Peyer's patch (tissue), 4 donors: Measurements from ENCODE around the gene RABEP1.

ENCODE experiments used
- POLR2A ChIP-seq, 2 donors: fragments of 450-650 bp; IDR thresholded peaks; one replicate each; pipeline ENCODE4 v1.5.1; 2017; ENCODE audit warnings: antibody characterized with exemption in 2 of 2, mild to moderate bottlenecking in 2 of 2, moderate library complexity in 2 of 2
- TF ChIP-seq, protein P1 (sequence below), 6 experiments: fragments of 450-650 bp in 4 of 6; fragments of 200-600 bp in 2 of 6; sonication (generic) in 1 of 6; IDR thresholded peaks; one replicate each; pipeline ENCODE4 v1.5.1; 2017 to 2019; ENCODE audit warnings: antibody characterized with exemption in 6 of 6, mild to moderate bottlenecking in 3 of 6, moderate library complexity in 1 of 6

DNA sequence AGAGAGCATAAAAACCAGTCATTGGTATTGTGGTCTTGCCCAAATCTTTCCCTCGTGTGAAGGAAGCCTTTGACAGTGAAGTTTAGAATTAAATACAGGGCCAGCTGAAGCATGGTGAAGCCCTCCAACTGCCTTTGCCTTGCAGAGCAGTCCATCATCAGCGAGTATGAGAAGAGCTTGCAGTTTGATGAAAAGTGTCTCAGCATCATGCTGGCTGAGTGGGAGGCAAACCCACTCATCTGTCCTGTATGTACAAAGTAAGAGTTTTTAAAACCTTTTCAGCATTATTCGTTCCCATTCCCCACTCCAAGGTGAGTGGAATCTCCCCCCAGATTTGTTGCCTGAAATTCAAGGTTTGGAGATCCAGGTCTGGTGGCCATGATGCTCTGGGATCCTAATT, 143.7 kb downstream of the RABEP1 start:
- TF ChIP-seq, protein P1, sequence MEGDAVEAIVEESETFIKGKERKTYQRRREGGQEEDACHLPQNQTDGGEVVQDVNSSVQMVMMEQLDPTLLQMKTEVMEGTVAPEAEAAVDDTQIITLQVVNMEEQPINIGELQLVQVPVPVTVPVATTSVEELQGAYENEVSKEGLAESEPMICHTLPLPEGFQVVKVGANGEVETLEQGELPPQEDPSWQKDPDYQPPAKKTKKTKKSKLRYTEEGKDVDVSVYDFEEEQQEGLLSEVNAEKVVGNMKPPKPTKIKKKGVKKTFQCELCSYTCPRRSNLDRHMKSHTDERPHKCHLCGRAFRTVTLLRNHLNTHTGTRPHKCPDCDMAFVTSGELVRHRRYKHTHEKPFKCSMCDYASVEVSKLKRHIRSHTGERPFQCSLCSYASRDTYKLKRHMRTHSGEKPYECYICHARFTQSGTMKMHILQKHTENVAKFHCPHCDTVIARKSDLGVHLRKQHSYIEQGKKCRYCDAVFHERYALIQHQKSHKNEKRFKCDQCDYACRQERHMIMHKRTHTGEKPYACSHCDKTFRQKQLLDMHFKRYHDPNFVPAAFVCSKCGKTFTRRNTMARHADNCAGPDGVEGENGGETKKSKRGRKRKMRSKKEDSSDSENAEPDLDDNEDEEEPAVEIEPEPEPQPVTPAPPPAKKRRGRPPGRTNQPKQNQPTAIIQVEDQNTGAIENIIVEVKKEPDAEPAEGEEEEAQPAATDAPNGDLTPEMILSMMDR (IDR thresholded peaks at IDR 0.05) = no peak
- no peak for TF ChIP-seq POLR2A (IDR thresholded peaks at IDR 0.05)
